Endodermal cell (in vitro differentiated cells): ENCODE results near the gene ZCRB1. TPM values are rescaled to one million over a fixed set of nuclear protein-coding genes. Genes with fewer than 3 reads are reported as not detected.

Experiments
- DNase-seq: peaks from one replicate; pipeline ENCODE4 v3.0.0-alpha.2; 2017
- H3K27ac ChIP-seq: 2 replicates; pipeline ENCODE4 v1.5.1; 2013; ENCODE audit warnings: mild to moderate bottlenecking, low read depth, low read length, moderate library complexity
- H3K27me3 ChIP-seq: 2 replicates; pipeline ENCODE4 v1.6.1; 2013; ENCODE audit warnings: mild to moderate bottlenecking, low read length, moderate library complexity; ENCODE audit not compliant: insufficient read depth, control insufficient read depth, poor library complexity, severe bottlenecking
- H3K36me3 ChIP-seq: 2 replicates; pipeline ENCODE4 v1.7.0; 2013; ENCODE audit warnings: mild to moderate bottlenecking, low read length, moderate library complexity; ENCODE audit not compliant: control insufficient read depth, insufficient read depth
- H3K4me1 ChIP-seq: one replicate; pipeline ENCODE4 v1.7.0; 2013; ENCODE audit warnings: low read length; ENCODE audit not compliant: control insufficient read depth, insufficient read depth
- H3K4me3 ChIP-seq: 2 replicates; pipeline ENCODE4 v1.5.1; 2013; ENCODE audit warnings: mild to moderate bottlenecking, low read length, moderate library complexity
- H3K9ac ChIP-seq: 2 replicates; pipeline ENCODE4 v1.6.1; 2013; ENCODE audit warnings: mild to moderate bottlenecking, low read length, moderate library complexity; ENCODE audit not compliant: poor library complexity, severe bottlenecking; ENCODE audit errors: extremely low read depth
- H3K9me3 ChIP-seq: 2 replicates; pipeline ENCODE4 v1.6.1; 2013; ENCODE audit warnings: mild to moderate bottlenecking, low read length, moderate library complexity; ENCODE audit not compliant: control insufficient read depth
- H3K27ac Mint-ChIP-seq: 2 replicates; pipeline ENCODE4 v1.8.0; 2020; ENCODE audit warnings: mixed read lengths
- H3K27me3 Mint-ChIP-seq: 2 replicates; pipeline ENCODE4 v1.8.0; 2021; ENCODE audit warnings: mild to moderate bottlenecking, mixed read lengths; ENCODE audit not compliant: insufficient read depth
- H3K36me3 Mint-ChIP-seq: 2 replicates; pipeline ENCODE4 v1.8.0; 2020; ENCODE audit warnings: low read depth, mixed read lengths
- H3K4me1 Mint-ChIP-seq: 2 replicates; pipeline ENCODE4 v1.8.0; 2020; ENCODE audit warnings: mixed read lengths
- H3K4me3 Mint-ChIP-seq: 2 replicates; pipeline ENCODE4 v1.8.0; 2020; ENCODE audit warnings: mild to moderate bottlenecking, moderate library complexity, mixed read lengths
- H3K9me3 Mint-ChIP-seq: 2 replicates; pipeline ENCODE4 v1.8.0; 2020; ENCODE audit warnings: mild to moderate bottlenecking, mixed read lengths
- CTCF ChIP-seq: fragments of 200-600 bp; sonication (generic); conservative IDR thresholded peaks from 2 replicates; pipeline ENCODE4 v1.5.0; 2021; ENCODE audit warnings: antibody characterized with exemption, mild to moderate bottlenecking
- WGBS, 2 experiments: methylation state at CpG; one replicate each; pipeline versions ENCODE4 v1.1.5 to v1.1.7; 2013; ENCODE audit warnings: missing lambda C conversion rate in 2 of 2, mixed read lengths in 1 of 2; ENCODE audit not compliant: insufficient coverage in 1 of 2, insufficient read length in 1 of 2; 5-methylcytosine and 5-hydroxymethylcytosine counted together
- total RNA-seq, 2 donors: library from RNA; stranded (reverse); fragmentation: NEBNext Ultra II Directional in 1 of 2; extraction: Animal tissue kit (Norgen Biotek cat#: 25700) in 1 of 2; gene quantifications; 2 replicates in 1 of 2; 3 replicates in 1 of 2; pipeline ENCODE4 v1.2.1, GENCODE V29; 2021

Gene ZCRB1
- total RNA-seq, 2 donors from 2014 or later = 61.1 to 78.4 TPM

- no peak for TF ChIP-seq CTCF
- Histone ChIP-seq H3K27ac (no peak overlapping the region), H3K9ac (no peak overlapping the region), H3K4me1 (no peaks in the 10 kb centered on the region), H3K9me3 (no peaks in the 10 kb centered on the region), H3K27me3 (no peaks in the 10 kb centered on the region), H3K4me3 (no peak overlapping the region), H3K36me3 (peaks cover 28% of the 10 kb centered on the region)
- Mint-ChIP-seq H3K4me1 (peaks cover 3% of the 10 kb centered on the region), H3K27ac (no peak overlapping the region), H3K4me3 (no peak overlapping the region), H3K9me3 (no peaks in the 10 kb centered on the region), H3K36me3 (peaks cover 12% of the 10 kb centered on the region), H3K27me3 (no peaks in the 10 kb centered on the region)
- DNase-seq = no peak
Measured at GRCh38 chr12:42362647-42363260, 36.9 kb upstream of the ZCRB1 start.

DNA sequence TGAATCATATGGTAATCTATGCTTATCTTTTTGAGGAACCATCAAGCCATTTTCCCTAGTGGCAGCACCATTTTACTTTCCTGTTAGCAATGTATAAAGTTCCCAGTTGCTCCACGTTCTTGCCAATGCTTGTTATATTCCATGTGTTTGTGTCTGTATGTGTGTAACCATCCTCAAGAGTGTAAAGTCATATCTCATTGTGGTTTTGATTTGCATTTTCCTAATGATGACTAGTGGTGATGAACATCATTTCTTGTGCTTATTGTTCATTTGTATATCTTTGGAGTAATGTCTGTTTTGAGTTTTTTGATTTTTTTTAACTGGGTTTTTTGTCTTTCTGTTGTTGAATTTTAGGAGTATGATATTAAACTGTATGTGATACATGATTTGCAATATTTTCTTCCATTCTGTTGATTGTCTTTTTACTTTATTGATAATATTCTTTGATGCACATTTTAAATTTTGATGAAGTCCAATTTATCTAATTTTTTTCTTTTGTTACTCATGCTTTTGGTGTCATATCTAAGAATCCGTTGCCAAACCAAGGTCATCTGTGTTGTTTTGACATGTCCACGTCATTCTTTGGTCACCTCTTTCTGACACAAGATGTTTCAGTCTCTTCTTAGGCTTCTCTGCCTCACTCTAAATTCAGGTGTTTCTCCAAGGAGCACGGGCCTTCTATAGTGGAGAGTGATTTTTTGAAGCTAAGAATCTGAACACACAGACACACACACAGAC lies 36.2 kb upstream of the ZCRB1 start:
- Histone ChIP-seq H3K4me1 (no peaks in the 10 kb centered on the region), H3K27ac (no peak overlapping the region), H3K4me3 (no peak overlapping the region), H3K9ac (no peak overlapping the region), H3K27me3 (no peaks in the 10 kb centered on the region), H3K9me3 (no peaks in the 10 kb centered on the region), H3K36me3 (peaks cover 34% of the 10 kb centered on the region)
- Mint-ChIP-seq H3K36me3 (peaks cover 15% of the 10 kb centered on the region), H3K4me1 (peaks cover 3% of the 10 kb centered on the region), H3K27ac (no peak overlapping the region), H3K4me3 (no peak overlapping the region), H3K27me3 (no peaks in the 10 kb centered on the region), H3K9me3 (no peaks in the 10 kb centered on the region)
- WGBS, 2 experiments = 90 to 99% methylated on average over 3 of the region's 4 CpGs
- no peak for TF ChIP-seq CTCF
- no peak for DNase-seq

- Histone ChIP-seq H3K36me3 (peaks cover 44% of the 10 kb centered on the region), H3K4me3 (no peak overlapping the region), H3K27me3 (no peaks in the 10 kb centered on the region), H3K9me3 (no peaks in the 10 kb centered on the region), H3K9ac (no peak overlapping the region), H3K27ac (no peak overlapping the region), H3K4me1 (no peaks in the 10 kb centered on the region)
- no peak for TF ChIP-seq CTCF
- no peak overlapping the region for H3K4me3 Mint-ChIP-seq
- peaks cover 3% of the 10 kb centered on the region for H3K4me1 Mint-ChIP-seq
- DNase-seq = no peak
- H3K27me3 Mint-ChIP-seq = no peaks in the 10 kb centered on the region
- H3K27ac Mint-ChIP-seq = no peak overlapping the region
- WGBS, 2 experiments = 90% methylated on average over 5 of the region's 6 CpGs; no CpG with 5 or more reads in 1 of the 2 experiments
- peaks cover 19% of the 10 kb centered on the region for H3K36me3 Mint-ChIP-seq
- no peaks in the 10 kb centered on the region for H3K9me3 Mint-ChIP-seq
Measured at GRCh38 chr12:42360747-42361403, 35.0 kb upstream of the ZCRB1 start.
